ENCODE data around the gene ZNF354C.

Gene ZNF354C

GRCh38 chr5:179127136-179128040 is 67.2 kb downstream of the ZNF354C start:
- DNase-seq (ENCODE audit: low read depth), result no peak

- no peak for DNase-seq (ENCODE audit: low read depth)
Measured at GRCh38 chr5:179128041-179128365, 67.8 kb downstream of the ZNF354C start.

GRCh38 chr5:179128976-179129375 is 68.8 kb downstream of the ZNF354C start:
- no peak for DNase-seq (ENCODE audit: low read depth)

DNA sequence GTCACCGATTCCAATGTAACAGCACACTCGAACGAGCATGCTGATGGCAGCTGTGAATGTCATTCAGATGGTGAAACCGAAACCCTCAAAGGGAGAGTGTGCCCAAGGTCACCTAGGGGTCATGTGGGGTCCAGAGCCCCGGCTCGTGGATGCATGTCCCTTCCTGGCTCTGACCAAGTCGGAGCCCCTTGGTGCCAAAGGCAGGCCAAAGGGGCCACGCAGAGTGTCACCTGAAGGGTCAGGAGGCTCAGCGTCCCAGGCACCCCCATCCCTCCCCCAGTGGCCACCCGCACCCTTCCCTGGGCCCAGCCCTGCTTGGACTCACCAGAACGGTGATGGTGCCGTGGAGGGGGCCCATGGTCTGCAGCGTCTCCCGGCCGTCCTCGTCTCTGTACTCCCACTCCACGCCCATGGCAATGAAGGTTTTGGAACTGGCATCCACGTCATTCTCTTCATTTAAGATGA is 69.5 kb downstream of the ZNF354C start:
- no peak for DNase-seq (ENCODE audit: low read depth)

GRCh38 chr5:179130101-179130681 is 70.0 kb downstream of the ZNF354C start:
- no peak for DNase-seq (ENCODE audit: low read depth)

DNA sequence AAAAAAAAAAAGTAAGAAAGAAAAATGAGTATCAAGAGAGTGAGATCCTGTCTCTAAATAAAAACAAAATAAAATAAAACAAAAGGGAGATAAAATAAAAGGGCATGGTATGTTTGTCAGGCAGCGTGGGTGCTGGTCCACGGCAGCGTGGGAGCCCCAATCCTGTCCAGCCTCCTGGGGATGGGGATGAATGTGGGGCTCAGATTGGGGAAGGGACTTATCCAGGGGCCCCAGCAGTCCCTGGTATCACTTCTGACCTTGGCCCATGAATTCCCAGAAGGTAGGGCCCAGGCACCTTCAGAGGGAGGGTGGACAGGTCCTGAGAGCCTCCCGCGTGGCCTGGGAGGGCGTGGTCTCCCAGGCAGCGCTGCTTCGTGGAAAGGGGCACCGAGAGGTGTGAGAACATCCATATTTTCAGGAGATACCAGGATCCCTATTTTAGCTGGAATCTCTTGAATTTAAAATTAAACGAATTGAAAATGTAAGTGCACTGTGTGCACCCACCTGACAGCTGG is 71.2 kb downstream of the ZNF354C start:
- DNase-seq (ENCODE audit: low read depth), result no peak

- no peak for DNase-seq (ENCODE audit: low read depth)
Measured at GRCh38 chr5:179131886-179132585, 71.9 kb downstream of the ZNF354C start.

DNA sequence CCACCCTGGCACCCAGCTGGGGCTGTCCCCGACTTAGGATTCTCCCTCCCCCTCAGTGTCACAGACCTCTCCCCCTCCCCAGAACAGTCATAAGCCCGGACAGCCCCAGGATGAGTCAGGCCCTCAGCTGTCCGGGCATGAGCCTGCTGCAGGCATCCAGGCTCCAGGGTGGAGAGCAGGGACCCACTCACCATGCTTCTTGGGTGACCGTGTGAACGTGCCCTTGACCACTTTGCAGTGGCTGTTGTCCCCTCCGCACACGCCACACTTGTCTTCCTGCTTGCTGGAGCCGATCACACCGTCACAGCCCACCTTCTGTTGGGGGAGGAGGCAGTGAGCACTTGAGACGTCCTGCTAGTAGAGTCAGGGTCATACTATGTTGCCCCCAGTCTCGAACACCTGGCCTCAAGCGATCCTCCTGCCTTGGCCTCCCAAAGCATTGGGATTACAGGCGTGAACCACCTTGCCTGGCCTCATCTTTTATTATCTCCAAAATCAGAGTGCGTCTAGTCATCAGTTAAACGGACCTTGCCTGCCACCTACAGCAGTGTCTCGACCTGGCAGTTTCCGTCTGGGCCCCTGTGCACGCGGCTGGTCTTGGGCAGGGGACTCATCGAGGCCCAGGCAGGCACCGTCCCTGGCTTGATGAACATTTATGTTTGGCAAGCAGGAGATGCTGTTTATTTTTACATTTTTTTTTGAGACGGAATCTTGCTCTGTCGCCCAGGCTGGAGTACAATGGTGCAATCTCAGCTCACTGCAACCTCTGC is 72.6 kb downstream of the ZNF354C start:
- DNase-seq (ENCODE audit: low read depth), result no peak

All from CMK (cell line).